WTC11 (cell line): ENCODE data around the gene HMGB4.

Experiments
- FOXJ3 ChIP-seq: sonication (generic); formaldehyde crosslinking; IDR thresholded peaks from 2 replicates; pipeline ENCODE4 v1.9.0; 2021; ENCODE audit warnings: missing genetic modification reagents, mild to moderate bottlenecking, borderline replicate concordance
- NFE2L1 ChIP-seq: sonication (generic); formaldehyde crosslinking; IDR thresholded peaks from 2 replicates; pipeline ENCODE4 v1.8.1; 2023; ENCODE audit warnings: missing genetic modification reagents
- NR1H2 ChIP-seq: sonication (generic); formaldehyde crosslinking; IDR thresholded peaks from 2 replicates; pipeline ENCODE4 v1.9.0; 2021; ENCODE audit warnings: mild to moderate bottlenecking, moderate library complexity, missing genetic modification reagents
- NR2C2 ChIP-seq: sonication (generic); formaldehyde crosslinking; IDR thresholded peaks from 2 replicates; pipeline ENCODE4 v1.8.0; 2022; ENCODE audit warnings: mild to moderate bottlenecking, missing genetic modification reagents
- NR3C1 ChIP-seq: sonication (generic); formaldehyde crosslinking; conservative IDR thresholded peaks from 2 replicates; pipeline ENCODE4 v1.8.1; 2023; ENCODE audit warnings: low read depth, mild to moderate bottlenecking, missing genetic modification reagents
- SP1 ChIP-seq: sonication (generic); formaldehyde crosslinking; conservative IDR thresholded peaks from 2 replicates; pipeline ENCODE4 v1.8.1; 2022; ENCODE audit warnings: missing genetic modification reagents
- ZNF423 ChIP-seq: fragments of 250-450 bp; sonication (Bioruptor Pico); IDR thresholded peaks from 2 replicates; pipeline ENCODE4 v2.1.2; 2022; ENCODE audit warnings: mild to moderate bottlenecking, moderate library complexity
- TF ChIP-seq, protein P1 (sequence below): fragments of 200-600 bp; IDR thresholded peaks from 2 replicates; pipeline ENCODE4 v1.8.0; 2022; ENCODE audit warnings: antibody characterized with exemption
- TF ChIP-seq, protein P2 (sequence below): sonication (generic); formaldehyde crosslinking; IDR thresholded peaks from 2 replicates; pipeline ENCODE4 v1.8.1; 2022; ENCODE audit warnings: low read depth, missing genetic modification reagents, borderline replicate concordance
- TF ChIP-seq, protein P3 (sequence below): sonication (generic); formaldehyde crosslinking; IDR thresholded peaks from 2 replicates; pipeline ENCODE4 v1.8.0; 2022; ENCODE audit warnings: mild to moderate bottlenecking, missing genetic modification reagents

DNA sequence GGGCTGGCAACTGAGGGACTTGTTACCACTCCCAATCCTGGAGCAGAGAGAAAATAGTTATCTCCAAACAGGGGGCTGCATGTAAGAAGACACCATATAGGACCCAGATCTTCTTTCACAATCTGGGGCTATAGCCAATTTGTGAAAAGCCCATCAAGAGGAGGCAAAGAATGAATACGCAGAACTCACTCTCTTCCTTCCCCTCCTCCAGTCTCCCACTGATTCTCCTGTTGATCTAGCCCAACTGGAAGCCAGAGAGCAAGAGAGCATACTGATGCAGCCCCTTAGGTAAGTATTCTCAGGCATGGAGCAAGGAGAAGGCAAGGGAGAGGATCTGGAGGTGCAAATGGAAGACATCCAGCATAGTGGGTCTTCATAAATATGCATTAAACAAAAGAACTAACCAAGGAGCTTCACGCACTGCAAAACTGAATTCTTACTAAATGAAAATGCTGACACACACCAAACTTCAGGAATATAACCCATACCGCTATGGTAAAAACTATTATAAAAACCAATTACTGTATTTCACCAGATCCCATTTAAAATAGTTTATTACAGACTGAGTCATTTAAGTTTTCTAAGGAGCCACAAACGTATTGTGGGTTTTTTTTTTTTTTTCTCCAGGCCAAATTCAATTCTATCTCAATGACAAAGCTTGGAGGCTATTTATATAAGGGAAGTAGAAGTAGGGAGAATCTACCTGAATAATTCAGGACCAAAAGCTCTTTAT, 15.5 kb upstream of the HMGB4 start:
- TF ChIP-seq, protein P1, sequence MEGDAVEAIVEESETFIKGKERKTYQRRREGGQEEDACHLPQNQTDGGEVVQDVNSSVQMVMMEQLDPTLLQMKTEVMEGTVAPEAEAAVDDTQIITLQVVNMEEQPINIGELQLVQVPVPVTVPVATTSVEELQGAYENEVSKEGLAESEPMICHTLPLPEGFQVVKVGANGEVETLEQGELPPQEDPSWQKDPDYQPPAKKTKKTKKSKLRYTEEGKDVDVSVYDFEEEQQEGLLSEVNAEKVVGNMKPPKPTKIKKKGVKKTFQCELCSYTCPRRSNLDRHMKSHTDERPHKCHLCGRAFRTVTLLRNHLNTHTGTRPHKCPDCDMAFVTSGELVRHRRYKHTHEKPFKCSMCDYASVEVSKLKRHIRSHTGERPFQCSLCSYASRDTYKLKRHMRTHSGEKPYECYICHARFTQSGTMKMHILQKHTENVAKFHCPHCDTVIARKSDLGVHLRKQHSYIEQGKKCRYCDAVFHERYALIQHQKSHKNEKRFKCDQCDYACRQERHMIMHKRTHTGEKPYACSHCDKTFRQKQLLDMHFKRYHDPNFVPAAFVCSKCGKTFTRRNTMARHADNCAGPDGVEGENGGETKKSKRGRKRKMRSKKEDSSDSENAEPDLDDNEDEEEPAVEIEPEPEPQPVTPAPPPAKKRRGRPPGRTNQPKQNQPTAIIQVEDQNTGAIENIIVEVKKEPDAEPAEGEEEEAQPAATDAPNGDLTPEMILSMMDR = no peak
- no peak for TF ChIP-seq NR3C1 (CRISPR knock-in tag)
- TF ChIP-seq, protein P2, sequence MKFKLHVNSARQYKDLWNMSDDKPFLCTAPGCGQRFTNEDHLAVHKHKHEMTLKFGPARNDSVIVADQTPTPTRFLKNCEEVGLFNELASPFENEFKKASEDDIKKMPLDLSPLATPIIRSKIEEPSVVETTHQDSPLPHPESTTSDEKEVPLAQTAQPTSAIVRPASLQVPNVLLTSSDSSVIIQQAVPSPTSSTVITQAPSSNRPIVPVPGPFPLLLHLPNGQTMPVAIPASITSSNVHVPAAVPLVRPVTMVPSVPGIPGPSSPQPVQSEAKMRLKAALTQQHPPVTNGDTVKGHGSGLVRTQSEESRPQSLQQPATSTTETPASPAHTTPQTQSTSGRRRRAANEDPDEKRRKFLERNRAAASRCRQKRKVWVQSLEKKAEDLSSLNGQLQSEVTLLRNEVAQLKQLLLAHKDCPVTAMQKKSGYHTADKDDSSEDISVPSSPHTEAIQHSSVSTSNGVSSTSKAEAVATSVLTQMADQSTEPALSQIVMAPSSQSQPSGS (CRISPR knock-in tag) = no peak
- no peak for TF ChIP-seq SP1 (CRISPR knock-in tag)
- TF ChIP-seq NFE2L1 = no peak
- TF ChIP-seq, protein P3, sequence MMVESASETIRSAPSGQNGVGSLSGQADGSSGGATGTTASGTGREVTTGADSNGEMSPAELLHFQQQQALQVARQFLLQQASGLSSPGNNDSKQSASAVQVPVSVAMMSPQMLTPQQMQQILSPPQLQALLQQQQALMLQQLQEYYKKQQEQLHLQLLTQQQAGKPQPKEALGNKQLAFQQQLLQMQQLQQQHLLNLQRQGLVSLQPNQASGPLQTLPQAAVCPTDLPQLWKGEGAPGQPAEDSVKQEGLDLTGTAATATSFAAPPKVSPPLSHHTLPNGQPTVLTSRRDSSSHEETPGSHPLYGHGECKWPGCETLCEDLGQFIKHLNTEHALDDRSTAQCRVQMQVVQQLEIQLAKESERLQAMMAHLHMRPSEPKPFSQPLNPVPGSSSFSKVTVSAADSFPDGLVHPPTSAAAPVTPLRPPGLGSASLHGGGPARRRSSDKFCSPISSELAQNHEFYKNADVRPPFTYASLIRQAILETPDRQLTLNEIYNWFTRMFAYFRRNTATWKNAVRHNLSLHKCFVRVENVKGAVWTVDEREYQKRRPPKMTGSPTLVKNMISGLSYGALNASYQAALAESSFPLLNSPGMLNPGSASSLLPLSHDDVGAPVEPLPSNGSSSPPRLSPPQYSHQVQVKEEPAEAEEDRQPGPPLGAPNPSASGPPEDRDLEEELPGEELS (CRISPR knock-in tag) = no peak
- TF ChIP-seq NR1H2 = no peak
- TF ChIP-seq ZNF423 (CRISPR knock-in tag) = peak; percentile 66; the same call in 1 of the 2 replicates
- TF ChIP-seq NR2C2 (CRISPR knock-in tag) = no peak
- TF ChIP-seq FOXJ3 (CRISPR knock-in tag) = no peak
